ENCODE data around the gene PBX4.

PBX4 gene

DNA sequence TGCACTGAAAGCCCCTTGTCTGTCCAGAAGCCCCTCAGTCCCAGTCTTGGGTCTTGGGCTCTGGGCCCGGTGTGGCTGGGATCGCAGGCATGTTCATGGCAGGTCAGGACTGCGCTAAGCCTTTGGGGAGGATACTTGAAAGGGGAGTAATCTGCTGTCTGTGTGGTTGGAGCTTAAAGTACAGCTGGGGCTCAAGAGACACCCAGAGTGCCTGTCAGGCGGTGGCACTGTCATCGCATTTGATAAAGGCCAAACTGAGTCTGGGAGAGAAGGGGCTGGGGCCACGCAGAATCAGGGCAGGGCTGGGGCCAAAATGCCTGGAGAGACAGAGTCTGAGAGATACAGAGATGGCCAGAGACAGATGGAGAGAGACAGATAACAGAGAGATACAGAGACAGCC is 84.6 kb downstream of the PBX4 start:
- FAIRE-seq (no peak), DNase-seq (ENCODE audit: insufficient read length, low spot score) (no peak)
- no peak for TF ChIP-seq POLR2A (IDR thresholded peaks at IDR 0.05; ENCODE audit: low read depth, low read length)
- TF ChIP-seq TAF1 (IDR thresholded peaks at IDR 0.05; ENCODE audit: low read depth, low read length): no peak
- TF ChIP-seq SPI1 (IDR thresholded peaks at IDR 0.05; ENCODE audit: low read depth, low read length): no peak
- TF ChIP-seq PAX5 (IDR thresholded peaks at IDR 0.05; ENCODE audit: insufficient read depth, low read length, severe bottlenecking): no peak
- no peak for TF ChIP-seq POU2F2 (IDR thresholded peaks at IDR 0.05; ENCODE audit: low read depth, low read length)
- TF ChIP-seq POLR2AphosphoS5 (IDR thresholded peaks at IDR 0.05; ENCODE audit: low read depth, low read length): no peak

DNA sequence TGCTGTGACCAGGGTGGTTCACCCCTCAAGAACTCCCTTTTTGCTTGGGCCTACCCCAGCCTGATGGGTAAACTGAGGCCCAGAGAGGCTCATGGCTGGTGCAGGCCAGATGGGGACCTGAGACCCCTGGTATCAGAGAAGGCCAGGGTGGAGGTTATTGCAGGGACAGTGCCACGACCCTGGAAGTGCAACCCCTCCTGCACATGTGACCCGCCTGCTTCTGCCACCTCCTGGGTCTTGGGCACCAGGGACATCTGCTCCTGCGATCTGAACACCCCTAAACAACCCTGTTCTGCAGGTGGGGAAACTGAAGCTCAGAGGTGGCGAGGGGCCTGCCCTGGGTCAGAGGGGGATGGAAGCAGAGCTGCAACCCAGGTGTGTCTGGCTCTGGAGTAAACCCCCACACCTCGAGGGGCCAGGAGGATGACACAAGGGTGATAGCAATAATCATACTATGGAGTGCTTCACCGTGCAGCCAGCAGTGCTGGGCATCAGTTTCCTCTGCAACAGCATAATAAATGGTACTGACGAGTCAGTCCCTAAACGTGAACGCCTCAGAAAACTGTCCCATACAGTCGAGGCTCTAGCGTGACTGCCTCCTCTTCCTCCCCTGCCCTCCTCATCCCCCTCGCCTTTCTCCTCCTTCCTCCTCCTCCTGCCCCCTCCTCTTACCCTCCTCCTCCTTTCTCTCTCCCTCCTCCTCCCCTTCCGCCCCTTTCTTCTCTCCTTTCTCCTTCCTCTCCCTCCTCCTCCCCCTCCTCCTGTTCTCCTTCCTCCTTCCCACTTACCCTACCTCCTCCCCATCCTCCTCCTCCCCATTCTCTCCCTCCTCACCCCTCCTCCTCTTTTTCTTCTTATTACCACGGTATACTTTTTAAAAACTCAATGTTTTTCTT is 85.4 kb downstream of the PBX4 start:
- TF ChIP-seq PAX5 (IDR thresholded peaks at IDR 0.05; ENCODE audit: insufficient read depth, low read length, severe bottlenecking) (no peak), SPI1 (IDR thresholded peaks at IDR 0.05; ENCODE audit: low read depth, low read length) (no peak), POLR2AphosphoS5 (IDR thresholded peaks at IDR 0.05; ENCODE audit: low read depth, low read length) (no peak), TAF1 (IDR thresholded peaks at IDR 0.05; ENCODE audit: low read depth, low read length) (no peak), POU2F2 (IDR thresholded peaks at IDR 0.05; ENCODE audit: low read depth, low read length) (no peak), POLR2A (IDR thresholded peaks at IDR 0.05; ENCODE audit: low read depth, low read length) (no peak)
- FAIRE-seq (no peak), DNase-seq (ENCODE audit: insufficient read length, low spot score) (no peak)

DNA sequence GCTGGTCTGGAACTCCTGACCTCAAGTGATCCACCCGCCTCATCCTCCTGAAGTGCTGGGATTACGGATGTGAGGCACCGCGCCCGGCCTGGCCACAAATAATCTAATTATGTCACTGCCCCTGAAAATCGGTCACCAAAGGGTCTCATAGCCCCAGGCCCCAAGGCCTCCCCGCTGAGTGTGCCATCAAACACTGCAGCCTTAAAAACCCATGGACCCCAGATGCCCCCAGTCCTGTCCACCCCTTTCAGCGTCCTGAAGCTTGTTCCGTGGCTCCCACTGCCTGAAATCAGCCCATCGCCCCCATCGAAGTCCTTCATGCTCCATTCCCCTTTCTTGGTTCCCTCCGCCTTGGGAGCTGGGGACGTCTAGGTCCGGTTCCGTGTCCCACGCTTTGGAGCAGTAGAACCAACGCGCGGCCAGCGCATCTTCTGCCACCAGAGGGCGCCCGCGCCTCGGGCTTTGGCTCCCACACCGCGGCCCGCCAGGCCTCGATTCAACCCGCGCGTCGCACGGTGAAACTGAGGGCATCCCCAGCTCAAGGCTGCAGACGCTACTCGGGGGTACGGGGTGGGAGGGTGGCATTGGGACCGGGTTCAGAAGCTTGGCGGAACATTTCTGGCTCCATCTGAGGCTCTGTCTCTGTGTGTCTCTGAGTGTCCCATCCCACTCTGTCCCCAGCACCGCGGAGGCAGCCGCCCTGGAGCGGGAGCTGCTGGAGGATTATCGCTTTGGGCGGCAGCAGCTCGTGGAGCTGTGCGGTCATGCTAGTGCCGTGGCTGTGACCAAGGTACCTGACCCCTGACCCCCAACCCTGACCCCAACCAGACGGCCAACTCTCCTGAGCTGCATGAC is 86.3 kb downstream of the PBX4 start:
- peak; percentile 87 for DNase-seq (ENCODE audit: insufficient read length, low spot score)
- peak; percentile 87 for FAIRE-seq
- TF ChIP-seq POLR2A (IDR thresholded peaks at IDR 0.05; ENCODE audit: low read depth, low read length) (0 out of 2 replicates have a peak, but pooled peaks have one; percentile 9), PAX5 (IDR thresholded peaks at IDR 0.05; ENCODE audit: insufficient read depth, low read length, severe bottlenecking) (no peak)

DNA sequence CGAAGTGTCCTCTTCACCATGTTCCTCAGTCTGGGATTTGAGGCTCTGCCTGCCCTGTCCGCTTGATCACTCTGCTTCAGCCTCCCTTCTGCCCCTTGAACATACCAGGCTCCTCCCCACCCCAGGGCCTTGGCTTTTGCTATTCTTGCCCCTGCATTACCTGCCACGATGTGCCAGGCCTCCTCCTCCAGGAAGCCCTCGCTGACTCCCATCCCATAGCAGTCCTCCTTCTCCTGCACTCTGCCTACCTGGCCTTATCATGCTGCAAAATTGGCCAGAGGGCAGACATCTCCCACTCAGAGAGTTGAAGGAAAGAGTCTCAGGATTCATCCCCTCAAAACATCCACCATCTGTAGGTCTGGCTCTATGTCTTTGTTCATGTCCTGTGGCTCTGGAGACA is 87.6 kb downstream of the PBX4 start:
- FAIRE-seq (no peak), DNase-seq (ENCODE audit: insufficient read length, low spot score) (no peak)
- TF ChIP-seq POLR2A (IDR thresholded peaks at IDR 0.05; ENCODE audit: low read depth, low read length): no peak
- no peak for TF ChIP-seq TAF1 (IDR thresholded peaks at IDR 0.05; ENCODE audit: low read depth, low read length)
- TF ChIP-seq POLR2AphosphoS5 (IDR thresholded peaks at IDR 0.05; ENCODE audit: low read depth, low read length): no peak
- TF ChIP-seq PAX5 (IDR thresholded peaks at IDR 0.05; ENCODE audit: insufficient read depth, low read length, severe bottlenecking): no peak
- TF ChIP-seq POU2F2 (IDR thresholded peaks at IDR 0.05; ENCODE audit: low read depth, low read length): no peak
- no peak for TF ChIP-seq SPI1 (IDR thresholded peaks at IDR 0.05; ENCODE audit: low read depth, low read length)

DNA sequence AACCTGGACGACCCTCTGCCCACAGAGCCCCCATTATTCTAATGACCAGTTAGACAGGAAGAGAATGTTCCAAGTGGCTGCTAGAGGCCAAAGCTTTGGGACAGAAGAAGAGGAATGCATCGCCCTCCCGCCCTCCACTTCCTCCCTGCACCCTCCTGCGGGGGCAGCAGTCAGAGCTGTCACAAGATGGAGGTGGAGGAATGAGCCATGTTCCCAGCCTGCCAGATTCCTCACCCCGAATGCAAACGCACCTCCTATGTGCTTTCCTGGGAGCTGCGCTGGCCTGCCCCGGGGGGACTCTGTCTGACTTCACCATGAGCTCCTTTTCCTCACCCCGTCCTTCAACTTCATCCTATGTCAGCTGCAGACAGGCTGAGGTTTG is 88.1 kb downstream of the PBX4 start:
- DNase-seq (ENCODE audit: insufficient read length, low spot score) (no peak), FAIRE-seq (no peak)
- TF ChIP-seq PAX5 (IDR thresholded peaks at IDR 0.05; ENCODE audit: insufficient read depth, low read length, severe bottlenecking) (no peak), SPI1 (IDR thresholded peaks at IDR 0.05; ENCODE audit: low read depth, low read length) (no peak)

DNA sequence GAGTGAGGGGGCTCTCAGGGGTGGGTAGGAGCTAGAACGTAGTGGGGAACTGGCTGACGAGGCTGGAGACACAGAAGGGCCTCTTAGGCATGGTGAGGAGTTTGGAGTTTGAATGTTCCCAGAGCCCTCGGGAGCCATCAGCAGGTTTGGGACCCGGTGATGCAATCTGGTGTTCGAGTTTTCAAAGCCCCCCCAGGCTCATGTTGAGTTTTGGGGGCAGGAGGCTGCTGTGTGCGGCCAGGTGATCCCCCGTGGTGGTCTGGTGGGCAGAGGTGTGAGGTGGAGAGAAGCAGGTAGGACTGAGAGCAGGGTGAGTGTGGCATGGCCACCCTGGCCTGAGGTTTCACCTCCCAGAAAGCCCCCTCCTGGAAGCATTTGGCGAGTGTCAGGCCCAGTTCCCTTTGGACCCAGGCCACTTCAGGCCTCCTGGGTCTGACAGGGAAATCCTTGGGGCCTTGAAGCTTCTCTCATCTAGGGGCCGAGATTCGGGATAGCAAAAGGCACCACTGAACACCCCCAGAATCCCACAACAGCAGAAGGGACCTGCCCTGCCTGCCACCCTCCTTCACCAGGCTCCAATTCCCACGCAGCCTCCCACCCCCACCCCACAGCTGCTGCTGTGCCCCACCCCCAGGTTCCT is 88.6 kb downstream of the PBX4 start:
- DNase-seq (ENCODE audit: insufficient read length, low spot score) (no peak), FAIRE-seq (peak; percentile 23)
- TF ChIP-seq POLR2A (IDR thresholded peaks at IDR 0.05; ENCODE audit: low read depth, low read length) (no peak), SPI1 (IDR thresholded peaks at IDR 0.05; ENCODE audit: low read depth, low read length) (no peak), TAF1 (IDR thresholded peaks at IDR 0.05; ENCODE audit: low read depth, low read length) (no peak), POLR2AphosphoS5 (IDR thresholded peaks at IDR 0.05; ENCODE audit: low read depth, low read length) (no peak; the same call in 1 of the 2 replicates)

DNA sequence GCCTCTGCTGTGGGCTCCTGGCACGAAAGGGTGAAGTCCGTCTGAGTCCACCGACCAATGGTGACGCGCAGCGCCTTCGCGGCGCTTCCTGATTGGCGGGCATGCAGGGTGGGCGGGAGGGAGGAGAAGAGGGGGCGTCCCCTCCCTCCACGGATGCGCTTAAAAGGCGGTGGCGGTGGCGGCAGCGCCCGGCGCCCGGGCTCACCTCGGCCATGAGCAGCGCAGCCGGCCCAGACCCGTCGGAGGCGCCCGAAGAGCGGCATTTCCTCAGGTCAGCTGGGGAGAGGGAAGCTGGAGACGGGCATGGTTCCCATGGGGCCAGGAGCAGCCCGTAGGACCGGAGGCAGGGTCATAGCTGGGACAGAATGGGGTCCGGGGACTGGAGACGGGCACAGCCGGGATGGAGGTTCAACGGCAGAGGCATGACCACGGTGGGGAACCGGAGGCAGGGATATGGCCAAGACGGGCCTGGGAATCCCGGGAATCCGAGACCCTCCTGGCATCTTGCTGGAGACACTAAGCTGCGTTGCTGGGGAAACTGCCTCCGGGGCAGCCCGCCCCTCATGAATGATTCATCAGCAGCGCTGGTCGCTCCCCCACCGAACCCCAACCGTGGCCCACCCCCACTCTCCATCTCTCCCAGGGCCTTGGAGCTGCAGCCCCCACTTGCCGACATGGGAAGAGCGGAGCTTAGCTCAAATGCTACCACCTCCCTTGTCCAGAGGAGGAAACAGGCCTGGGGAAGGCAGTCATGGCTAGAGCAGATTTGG is 89.6 kb downstream of the PBX4 start, which contains the start of gene YJEFN3:
YJEFN3 (plus strand) TSS at position 191 of the 770 bp plus-strand sequence; CDS start at position 213, 22 bp downstream.
- FAIRE-seq: no peak
- TF ChIP-seq POU2F2 (IDR thresholded peaks at IDR 0.05; ENCODE audit: low read depth, low read length): no peak
- no peak for TF ChIP-seq TAF1 (IDR thresholded peaks at IDR 0.05; ENCODE audit: low read depth, low read length)
- no peak for TF ChIP-seq POLR2AphosphoS5 (IDR thresholded peaks at IDR 0.05; ENCODE audit: low read depth, low read length)
- TF ChIP-seq SPI1 (IDR thresholded peaks at IDR 0.05; ENCODE audit: low read depth, low read length): no peak
- TF ChIP-seq POLR2A (IDR thresholded peaks at IDR 0.05; ENCODE audit: low read depth, low read length): no peak
- TF ChIP-seq PAX5 (IDR thresholded peaks at IDR 0.05; ENCODE audit: insufficient read depth, low read length, severe bottlenecking): no peak
- DNase-seq (ENCODE audit: insufficient read length, low spot score): no peak

DNA sequence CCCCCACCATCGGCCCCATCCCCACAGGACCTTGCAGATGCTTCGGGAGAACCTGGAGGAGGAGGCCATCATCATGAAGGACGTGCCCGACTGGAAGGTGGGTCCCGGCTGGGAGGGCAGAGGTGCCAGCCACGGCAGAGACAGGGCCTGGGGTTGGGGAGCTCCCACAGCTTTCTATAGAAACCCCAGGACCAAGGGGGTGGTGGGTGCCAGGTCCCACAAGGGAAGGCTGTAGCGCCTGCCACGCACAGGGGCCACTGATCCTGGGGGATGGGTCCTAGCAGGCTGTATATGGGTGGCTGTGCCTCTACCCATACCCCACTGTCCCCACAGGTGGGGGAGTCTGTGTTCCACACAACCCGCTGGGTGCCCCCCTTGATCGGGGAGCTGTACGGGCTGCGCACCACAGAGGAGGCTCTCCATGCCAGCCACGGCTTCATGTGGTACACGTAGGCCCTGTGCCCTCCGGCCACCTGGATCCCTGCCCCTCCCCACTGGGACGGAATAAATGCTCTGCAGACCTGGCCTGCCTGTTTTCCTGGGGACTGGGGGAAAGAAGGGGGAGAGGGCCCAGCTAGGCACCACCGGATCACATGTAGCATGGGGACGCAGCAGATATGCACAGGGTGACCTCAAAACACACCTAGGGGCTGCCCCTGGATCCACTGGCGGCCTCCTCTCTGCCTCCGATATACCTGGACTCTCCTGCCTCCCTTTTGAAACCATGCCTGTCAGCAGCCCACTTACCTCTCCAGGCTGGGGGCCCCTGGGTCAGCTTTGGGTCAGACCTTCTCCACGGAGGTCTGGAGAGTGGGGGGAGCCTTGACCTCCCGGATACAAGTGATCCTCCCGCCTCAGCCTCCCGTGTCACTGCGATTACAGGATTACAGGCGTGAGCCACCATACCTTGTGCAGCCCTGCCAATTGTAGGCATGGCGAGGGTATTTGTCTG is 90.5 kb downstream of the PBX4 start:
- DNase-seq (ENCODE audit: insufficient read length, low spot score): no peak
- TF ChIP-seq PAX5 (IDR thresholded peaks at IDR 0.05; ENCODE audit: insufficient read depth, low read length, severe bottlenecking) (no peak), POLR2AphosphoS5 (IDR thresholded peaks at IDR 0.05; ENCODE audit: low read depth, low read length) (no peak), SPI1 (IDR thresholded peaks at IDR 0.05; ENCODE audit: low read depth, low read length) (no peak), TAF1 (IDR thresholded peaks at IDR 0.05; ENCODE audit: low read depth, low read length) (no peak), POU2F2 (IDR thresholded peaks at IDR 0.05; ENCODE audit: low read depth, low read length) (no peak), POLR2A (IDR thresholded peaks at IDR 0.05; ENCODE audit: low read depth, low read length) (no peak)
- FAIRE-seq: no peak
